B cell (primary cell): Measurements from ENCODE around the gene PPP1R13B. TPM values are rescaled to one million over a fixed set of nuclear protein-coding genes. Genes with fewer than 3 reads are reported as not detected.

Experiments used
- ATAC-seq: fragments of 200-7000 bp; cut with Tn5 transposase; one replicate; pipeline ENCODE4 v1.10.0; 2021; ENCODE audit warnings: low read depth, mild to moderate bottlenecking, moderate number of reproducible peaks, moderate library complexity
- CTCF ChIA-PET: fragments of 350-600 bp; sonication (Branson Sonifier 250); formaldehyde crosslinking; loops from one replicate; lab custom pipeline; 2021; ENCODE audit warnings: antibody characterized with exemption, inconsistent platforms; lab: Charles Lee
- POLR2A ChIA-PET: fragments of 350-600 bp; sonication (Branson Sonifier 250); formaldehyde crosslinking; loops from one replicate; lab custom pipeline; 2021; ENCODE audit warnings: antibody characterized with exemption; lab: Charles Lee
- DNase-seq: peaks from one replicate; pipeline ENCODE4 v3.0.0; 2013
- H2AFZ ChIP-seq: 2 replicates; pipeline ENCODE4 v1.6.1; 2012; ENCODE audit warnings: mild to moderate bottlenecking, low read depth, low read length; ENCODE audit not compliant: insufficient read depth, poor library complexity, severe bottlenecking
- H3K27ac ChIP-seq, 2 donors: 1 replicate in 1 of 2; 2 replicates in 1 of 2; pipeline ENCODE4 v1.5.1; 2012 to 2013; ENCODE audit warnings: low read length in 2 of 2, mild to moderate bottlenecking in 2 of 2, moderate library complexity in 1 of 2
- H3K27me3 ChIP-seq, 4 experiments: fragments of 200-600 bp in 1 of 4; sonication (generic) in 1 of 4; replicated peaks in 1 of 4; 1 replicate in 2 of 4; 2 replicates in 2 of 4; pipeline versions ENCODE4 v1.6.1 to v1.7.0; 2013 to 2016; ENCODE audit warnings: low read length in 3 of 4, mild to moderate bottlenecking in 2 of 4, mixed read lengths in 1 of 4, moderate library complexity in 1 of 4; ENCODE audit not compliant: insufficient read depth in 4 of 4, control insufficient read depth in 3 of 4; ENCODE audit errors: control extremely low read depth in 1 of 4
- H3K36me3 ChIP-seq, 2 experiments: replicated peaks in 1 of 2; 1 replicate in 1 of 2; 2 replicates in 1 of 2; pipeline versions ENCODE4 v1.6.1 to v1.7.1; 2013; ENCODE audit warnings: low read length in 1 of 2; ENCODE audit not compliant: insufficient read depth in 2 of 2, control insufficient read depth in 1 of 2; ENCODE audit errors: control extremely low read depth in 1 of 2, extremely low read depth in 1 of 2
- H3K4me1 ChIP-seq, 2 donors: fragments of 200-600 bp in 1 of 2; sonication (generic) in 1 of 2; 1 replicate in 1 of 2; 2 replicates in 1 of 2; pipeline versions ENCODE4 v1.5.1 to v1.6.1; 2013 to 2017; ENCODE audit warnings: low read length in 2 of 2; ENCODE audit not compliant: control insufficient read depth in 2 of 2, insufficient read depth in 2 of 2
- H3K4me2 ChIP-seq: replicated peaks from 2 replicates; pipeline ENCODE3; 2012; ENCODE audit warnings: mild to moderate bottlenecking, low read depth, low read length; ENCODE audit not compliant: poor library complexity, severe bottlenecking
- H3K4me3 ChIP-seq, 5 experiments: fragments of 200-600 bp in 1 of 5; sonication (generic) in 1 of 5; 1 replicate in 3 of 5; 2 replicates in 2 of 5; pipeline versions ENCODE4 v1.5.1 to v1.7.0; 2011 to 2016; ENCODE audit warnings: low read length in 4 of 5, mild to moderate bottlenecking in 4 of 5, low read depth in 2 of 5, control low read depth in 1 of 5, moderate library complexity in 1 of 5; ENCODE audit not compliant: insufficient read depth in 1 of 5; ENCODE audit errors: control extremely low read depth in 1 of 5, extremely low read depth in 1 of 5
- H3K79me2 ChIP-seq: fragments of 200-600 bp; sonication (generic); one replicate; pipeline ENCODE4 v1.6.0; 2016; ENCODE audit warnings: low read length; ENCODE audit not compliant: control insufficient read depth, insufficient read depth
- H3K9ac ChIP-seq: fragments of 200-600 bp; sonication (generic); 2 replicates; pipeline ENCODE4 v1.6.1; 2017; ENCODE audit warnings: mild to moderate bottlenecking, low read length, moderate library complexity
- H3K9me3 ChIP-seq, 3 donors: one replicate each; pipeline versions ENCODE4 v1.6.1 to v1.7.1; 2013; ENCODE audit warnings: low read length in 2 of 3; ENCODE audit not compliant: control insufficient read depth in 2 of 3, insufficient read depth in 1 of 3; ENCODE audit errors: control extremely low read depth in 1 of 3
- H4K20me1 ChIP-seq: 2 replicates; pipeline ENCODE4 v1.6.0; 2012; ENCODE audit warnings: mild to moderate bottlenecking, low read length; ENCODE audit not compliant: insufficient read depth, control insufficient read depth, poor library complexity, severe bottlenecking
- H3K27ac Mint-ChIP-seq: one replicate; pipeline ENCODE4 v1.8.0; 2021; ENCODE audit warnings: mixed read lengths
- H3K27me3 Mint-ChIP-seq: one replicate; pipeline ENCODE4 v1.8.0; 2021; ENCODE audit warnings: mixed read lengths
- H3K4me1 Mint-ChIP-seq: one replicate; pipeline ENCODE4 v1.8.0; 2021; ENCODE audit warnings: mixed read lengths
- H3K4me3 Mint-ChIP-seq: one replicate; pipeline ENCODE4 v1.8.0; 2021; ENCODE audit warnings: mixed read lengths
- H3K9me3 Mint-ChIP-seq: one replicate; pipeline ENCODE4 v1.8.0; 2022; ENCODE audit warnings: mixed read lengths; ENCODE audit not compliant: insufficient read depth
- EZH2 ChIP-seq: IDR thresholded peaks from 2 replicates; pipeline ENCODE4 v1.6.1; 2012; ENCODE audit warnings: borderline replicate concordance, low read depth, mild to moderate bottlenecking, moderate library complexity, low read length; ENCODE audit not compliant: insufficient read depth, poor library complexity, severe bottlenecking
- WGBS: methylation state at CpG from one replicate; pipeline ENCODE4 v1.1.5; 2013; ENCODE audit warnings: missing lambda C conversion rate; ENCODE audit not compliant: insufficient coverage; 5-methylcytosine and 5-hydroxymethylcytosine counted together
- intact Hi-C: fragments of 100-400 bp; cut with micrococcal nuclease; formaldehyde crosslinking; loops from one replicate; pipeline ENCODE4 v1.10.0; 2022
- polyA plus RNA-seq: library from polyadenylated mRNA; depleted of rRNA; stranded (reverse); fragments of >200 nt; gene quantifications from 2 replicates; pipeline ENCODE4 v1.2.3, GENCODE V29; 2012
- total RNA-seq, 2 donors: library from RNA; stranded (reverse); fragments of 120-200 nt in 1 of 2; gene quantifications; 1 replicate in 1 of 2; 2 replicates in 1 of 2; pipeline versions ENCODE4 v1.2.3 to v1.2.4, GENCODE V29; 2013 to 2022
- TF ChIP-seq, protein P1 (sequence below): fragments of 200-600 bp; IDR thresholded peaks from one replicate; pipeline ENCODE4 v1.8.0; 2022; ENCODE audit warnings: antibody characterized with exemption, mild to moderate bottlenecking

The PPP1R13B gene
- total and polyA plus RNA-seq, 2 donors (not counting 1 experiment from before 2014, with no cell fraction given) = 10.1 to 27.7 TPM

DNA sequence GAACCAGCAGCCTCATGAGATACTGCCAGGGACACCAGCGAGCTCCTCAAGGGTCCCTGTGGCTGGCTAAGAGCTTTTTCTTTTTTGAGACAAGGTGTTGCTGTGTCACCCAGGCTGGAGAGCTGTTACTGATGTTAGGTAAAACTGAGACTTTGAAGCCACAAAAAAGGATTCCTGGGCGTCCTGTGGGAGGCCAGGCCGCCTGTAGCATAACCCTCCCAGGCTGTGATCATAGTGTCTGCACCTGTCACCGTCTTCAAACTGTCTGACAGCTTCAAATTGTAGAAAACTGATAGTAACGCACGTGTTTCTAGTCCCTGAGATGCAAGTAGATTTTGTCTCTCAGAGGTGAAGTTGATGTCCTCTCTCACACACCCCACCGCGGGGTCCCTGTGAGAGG, 127.6 kb downstream of the PPP1R13B start:
- Mint-ChIP-seq H3K27me3 (no peaks in the 10 kb centered on the region), H3K9me3 (no peaks in the 10 kb centered on the region), H3K4me3 (no peak overlapping the region), H3K4me1 (peaks cover 27% of the 10 kb centered on the region), H3K27ac (no peak overlapping the region)
- ChIA-PET CTCF (interaction anchor here (0.9 kb wide), 1 partner anchor 44 kb away, joined by 3 read pairs; no protein-coding TSS in a partner anchor), POLR2A (no interaction called here)
- ATAC-seq = no peak
- Histone ChIP-seq H3K9ac (no peak overlapping the region), H3K9me3 (no peaks in the 10 kb centered on the region), H3K79me2 (peaks cover 41% of the 10 kb centered on the region), H3K4me1 (peaks cover 7 to 11% of the 10 kb centered on the region in 2 donors), H3K36me3 (no peaks in the 10 kb centered on the region), H2AFZ (no peak overlapping the region), H3K4me3 (no peak overlapping the region), H3K27me3 (no peaks in the 10 kb centered on the region), H4K20me1 (peaks cover 31% of the 10 kb centered on the region), H3K4me2 (no peak overlapping the region), H3K27ac (no peak overlapping the region)
- DNase-seq = no peak
- TF ChIP-seq, protein P1, sequence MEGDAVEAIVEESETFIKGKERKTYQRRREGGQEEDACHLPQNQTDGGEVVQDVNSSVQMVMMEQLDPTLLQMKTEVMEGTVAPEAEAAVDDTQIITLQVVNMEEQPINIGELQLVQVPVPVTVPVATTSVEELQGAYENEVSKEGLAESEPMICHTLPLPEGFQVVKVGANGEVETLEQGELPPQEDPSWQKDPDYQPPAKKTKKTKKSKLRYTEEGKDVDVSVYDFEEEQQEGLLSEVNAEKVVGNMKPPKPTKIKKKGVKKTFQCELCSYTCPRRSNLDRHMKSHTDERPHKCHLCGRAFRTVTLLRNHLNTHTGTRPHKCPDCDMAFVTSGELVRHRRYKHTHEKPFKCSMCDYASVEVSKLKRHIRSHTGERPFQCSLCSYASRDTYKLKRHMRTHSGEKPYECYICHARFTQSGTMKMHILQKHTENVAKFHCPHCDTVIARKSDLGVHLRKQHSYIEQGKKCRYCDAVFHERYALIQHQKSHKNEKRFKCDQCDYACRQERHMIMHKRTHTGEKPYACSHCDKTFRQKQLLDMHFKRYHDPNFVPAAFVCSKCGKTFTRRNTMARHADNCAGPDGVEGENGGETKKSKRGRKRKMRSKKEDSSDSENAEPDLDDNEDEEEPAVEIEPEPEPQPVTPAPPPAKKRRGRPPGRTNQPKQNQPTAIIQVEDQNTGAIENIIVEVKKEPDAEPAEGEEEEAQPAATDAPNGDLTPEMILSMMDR = no peak
- no peak for TF ChIP-seq EZH2
- 67% methylated on average over 4 of the region's 8 CpGs for WGBS
- intact Hi-C loops = loop anchor here (5.0 kb wide), 1 partner anchor 1033 kb away; the partner anchor contains the start of gene SIVA1

DNA sequence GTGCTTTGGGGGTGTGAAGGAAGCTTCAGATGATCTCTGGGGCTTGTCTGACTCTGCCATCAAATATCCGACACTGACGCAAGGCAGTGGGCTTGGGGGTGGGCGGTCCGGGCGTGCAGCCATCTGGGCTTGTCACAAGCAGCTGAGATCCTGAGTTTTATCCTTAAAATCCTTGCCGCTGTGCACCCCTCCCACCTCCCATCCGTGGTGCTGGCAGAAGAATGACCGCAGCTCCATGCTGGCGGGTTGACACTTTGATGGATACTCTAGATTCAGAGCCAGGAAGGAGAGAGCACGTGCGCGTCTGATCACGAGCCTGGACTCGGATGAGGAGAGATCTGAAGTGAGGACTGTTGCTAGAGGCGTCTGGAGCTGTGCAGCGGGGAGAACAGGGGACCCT, 128.8 kb downstream of the PPP1R13B start:
- ChIA-PET POLR2A (no interaction called here), CTCF (no interaction called here)
- no peak overlapping the region for H3K27ac Mint-ChIP-seq
- Histone ChIP-seq H3K27ac (no peak overlapping the region), H3K9ac (no peak overlapping the region), H3K4me1 (peaks cover 15 to 23% of the 10 kb centered on the region in 2 donors), H4K20me1 (peaks cover 38% of the 10 kb centered on the region), H3K27me3 (no peaks in the 10 kb centered on the region), H3K9me3 (no peaks in the 10 kb centered on the region), H3K36me3 (no peaks in the 10 kb centered on the region), H2AFZ (no peak overlapping the region), H3K4me3 (no peak overlapping the region), H3K4me2 (no peak overlapping the region), H3K79me2 (peaks cover 52% of the 10 kb centered on the region)
- ATAC-seq (no peak), DNase-seq (no peak)
- intact Hi-C loops = loop anchor here (5.0 kb wide), 1 partner anchor 1034 kb away; the partner anchor contains the start of gene SIVA1
- no peaks in the 10 kb centered on the region for H3K9me3 Mint-ChIP-seq
- TF ChIP-seq EZH2 = no peak
- TF ChIP-seq, protein P1 = no peak
- H3K4me3 Mint-ChIP-seq = no peak overlapping the region
- no peaks in the 10 kb centered on the region for H3K27me3 Mint-ChIP-seq
- peaks cover 33% of the 10 kb centered on the region for H3K4me1 Mint-ChIP-seq
- WGBS = 94% methylated on average over 16 of the region's 16 CpGs
